Adrenal gland (tissue), 5 donors: Measurements from ENCODE around the gene UPK1A.

ENCODE experiments used
- CTCF ChIP-seq, 6 experiments: fragments of 450-650 bp in 4 of 6; fragments of 200-600 bp in 2 of 6; sonication (generic) in 1 of 6; IDR thresholded peaks; 1 replicate in 5 of 6; 2 replicates in 1 of 6; pipeline versions ENCODE4 v1.5.1 to v1.8.0; 2016 to 2021; ENCODE audit warnings: antibody characterized with exemption in 6 of 6, mild to moderate bottlenecking in 2 of 6, moderate library complexity in 1 of 6
- POLR2A ChIP-seq, 2 donors: fragments of 450-650 bp; IDR thresholded peaks; one replicate each; pipeline ENCODE4 v1.6.1; 2017; ENCODE audit warnings: antibody characterized with exemption in 2 of 2, mild to moderate bottlenecking in 2 of 2, moderate library complexity in 1 of 2
- donor health status: DM: no; HTN: no; CAD: no.

DNA sequence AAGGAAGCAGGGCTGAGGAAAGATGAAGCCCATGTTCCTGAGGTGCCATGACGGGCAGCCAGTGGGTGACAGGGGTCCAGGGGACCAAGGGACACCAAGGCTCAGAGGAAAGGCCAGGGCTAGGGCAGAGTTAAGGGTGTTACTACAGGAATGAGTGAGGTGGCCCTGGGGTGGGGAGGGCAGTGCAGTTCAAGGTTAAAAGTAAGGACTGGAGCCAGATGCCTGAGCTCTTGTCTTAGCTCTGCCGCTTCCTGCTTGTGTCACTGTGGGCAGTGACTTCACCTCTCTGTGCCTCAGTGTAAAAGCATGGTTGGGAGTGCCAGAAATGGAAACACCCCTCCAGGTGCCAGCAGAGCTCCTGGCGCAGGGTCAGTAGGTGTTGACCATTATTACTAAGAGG lies 29.7 kb upstream of the UPK1A start:
- no peak for TF ChIP-seq CTCF (IDR thresholded peaks at IDR 0.05)
- TF ChIP-seq POLR2A (IDR thresholded peaks at IDR 0.05) = no peak
